Small intestine (tissue), 7 donors: Measurements from ENCODE around the gene CR1L. TPM values are rescaled to one million over a fixed set of nuclear protein-coding genes. Genes with fewer than 3 reads are reported as not detected.
A peak's percentile ranks its signal among the peaks of the same experiment; 100 is the strongest.
"Not testable (repeated sequence)": the region's sequence is repeated elsewhere in the genome, so short reads cannot be mapped to it uniquely, and the experiment has no call there.

Experiments used
- DNase-seq, 2 donors: peaks; one replicate each; pipeline versions ENCODE4 v3.0.0 to v3.0.0-alpha.2; 2013
- FAIRE-seq: peaks from 2 replicates; lab custom pipeline; 2012; peaks lifted over from hg19 to GRCh38; lab: Jason Lieb, UNC
- H3K27ac ChIP-seq, 3 donors: one replicate each; pipeline ENCODE4 v1.5.1; 2013; ENCODE audit warnings: low read length in 2 of 3, mild to moderate bottlenecking in 2 of 3, control low read depth in 1 of 3, inconsistent platforms in 1 of 3, low read depth in 1 of 3, moderate library complexity in 1 of 3
- H3K27me3 ChIP-seq, 3 donors: one replicate each; pipeline ENCODE4 v1.6.1; 2013; ENCODE audit warnings: low read length in 3 of 3, inconsistent platforms in 1 of 3; ENCODE audit not compliant: control insufficient read depth in 3 of 3, insufficient read depth in 3 of 3
- H3K36me3 ChIP-seq, 3 donors: one replicate each; pipeline ENCODE4 v1.6.1; 2013; ENCODE audit warnings: low read length in 3 of 3, inconsistent platforms in 1 of 3, low read depth in 1 of 3, mild to moderate bottlenecking in 1 of 3, moderate library complexity in 1 of 3; ENCODE audit not compliant: control insufficient read depth in 3 of 3, insufficient read depth in 2 of 3
- H3K4me1 ChIP-seq, 3 donors: one replicate each; pipeline ENCODE4 v1.6.1; 2013; ENCODE audit warnings: low read length in 2 of 3, inconsistent platforms in 1 of 3, low read depth in 1 of 3, mild to moderate bottlenecking in 1 of 3, moderate library complexity in 1 of 3; ENCODE audit not compliant: control insufficient read depth in 3 of 3, insufficient read depth in 2 of 3
- H3K4me3 ChIP-seq, 3 donors: one replicate each; pipeline ENCODE4 v1.5.1; 2013; ENCODE audit warnings: low read length in 3 of 3, control low read depth in 1 of 3, inconsistent platforms in 1 of 3, low read depth in 1 of 3, mild to moderate bottlenecking in 1 of 3, moderate library complexity in 1 of 3
- H3K9me3 ChIP-seq, 2 donors: one replicate each; pipeline ENCODE4 v1.6.1; 2013; ENCODE audit warnings: low read depth in 1 of 2, low read length in 1 of 2; ENCODE audit not compliant: control insufficient read depth in 2 of 2, insufficient read depth in 1 of 2
- WGBS, 3 donors: extraction: QIAGEN DNeasy Blood & Tissue Kit; methylation state at CpG; one replicate each; pipeline ENCODE4 v1.1.7; 2013; 5-methylcytosine and 5-hydroxymethylcytosine counted together
- polyA plus RNA-seq, 4 donors: library from polyadenylated mRNA; stranded (reverse) in 3 of 4; unstranded in 1 of 4; fragments of 200-250 nt in 3 of 4; fragments of 120-200 nt in 1 of 4; gene quantifications; one replicate each; pipeline versions ENCODE4 v1.2.1 to v1.2.3, GENCODE V29; 2013
- donor health status: healthy with polysubstance abuse.
- donor health status: control.
- donor health status: control.
- donor health status: Bipolar disorder and iron deficiency.
- donor health status: healthy.

CR1L gene
- polyA plus RNA-seq, 4 donors, result 0.19 TPM; not detected in 3

GRCh38 chr1:207659545-207660153 lies 14.7 kb downstream of the CR1L start:
- peak in 1 of 2 donors; percentile 66 for DNase-seq
- no peak overlapping the region for H3K4me3 ChIP-seq
- H3K9me3 ChIP-seq, result peaks cover 0 to 5% of the 10 kb centered on the region in 2 donors
- H3K27ac ChIP-seq, result no peak overlapping the region
- H3K27me3 ChIP-seq, result no peaks in the 10 kb centered on the region
- H3K4me1 ChIP-seq, result no peaks in the 10 kb centered on the region
- FAIRE-seq, result no peak
- 33 to 61% (median 46%) methylated on average over 10 of the region's 10 CpGs for WGBS, 3 donors
- no peaks in the 10 kb centered on the region for H3K36me3 ChIP-seq

DNA sequence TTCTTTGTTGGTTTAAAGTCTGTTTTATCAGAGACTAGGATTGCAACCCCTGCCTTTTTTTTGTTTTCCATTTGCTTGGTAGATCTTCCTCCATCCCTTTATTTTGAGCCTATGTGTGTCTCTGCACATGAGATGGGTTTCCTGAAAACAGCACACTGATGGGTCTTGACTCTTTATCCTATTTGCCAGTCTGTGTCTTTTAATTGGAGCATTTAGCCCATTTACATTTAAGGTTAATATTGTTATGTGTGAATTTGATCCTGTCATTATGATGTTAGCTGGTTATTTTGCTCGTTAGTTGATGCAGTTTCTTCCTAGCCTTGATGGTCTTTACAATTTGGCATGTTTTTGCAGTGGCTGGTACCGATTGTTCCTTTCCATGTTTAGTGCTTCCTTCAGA lies 16.5 kb downstream of the CR1L start:
- DNase-seq, result not testable (repeated sequence)
- 86 to 100% (median 100%) methylated on average over 1 of the region's 2 CpGs for WGBS, 3 donors

GRCh38 chr1:207666342-207666741 lies 21.4 kb downstream of the CR1L start:
- Histone ChIP-seq H3K9me3 (no peaks in the 10 kb centered on the region), H3K27ac (no peak overlapping the region), H3K36me3 (no peaks in the 10 kb centered on the region), H3K4me3 (no peak overlapping the region), H3K4me1 (peaks cover 0 to 3% (median 0%) of the 10 kb centered on the region in 3 donors), H3K27me3 (peaks cover 3 to 30% (median 9%) of the 10 kb centered on the region in 3 donors)
- no peak for FAIRE-seq
- DNase-seq, result no peak
- WGBS, 3 donors, result 91 to 95% (median 92%) methylated on average over 1 of the region's 1 CpG

More for the DNA sequence above, 16.5 kb downstream of the CR1L start:
- H3K4me3 ChIP-seq, FAIRE-seq, H3K27ac ChIP-seq, H3K4me1 ChIP-seq, H3K36me3 ChIP-seq, H3K9me3 ChIP-seq, H3K27me3 ChIP-seq: not testable (repeated sequence)

GRCh38 chr1:207669528-207670009 lies 24.6 kb downstream of the CR1L start:
- no peaks in the 10 kb centered on the region for H3K36me3 ChIP-seq
- 7 to 8% (median 8%) methylated on average over 39 to 44 of the region's 44 CpGs for WGBS, 3 donors
- H3K4me1 ChIP-seq, result peaks cover 0 to 3% (median 0%) of the 10 kb centered on the region in 3 donors
- H3K4me3 ChIP-seq, result no peak overlapping the region
- H3K27me3 ChIP-seq, result peaks cover 3 to 37% (median 9%) of the 10 kb centered on the region in 3 donors
- DNase-seq, result no peak
- no peak overlapping the region for H3K27ac ChIP-seq
- no peaks in the 10 kb centered on the region for H3K9me3 ChIP-seq
- no peak for FAIRE-seq

- 70 to 75% (median 71%) methylated on average over 3 of the region's 3 CpGs for WGBS, 3 donors
- Histone ChIP-seq H3K4me3 (no peak overlapping the region), H3K36me3 (no peaks in the 10 kb centered on the region), H3K27ac (no peak overlapping the region), H3K27me3 (peaks cover 5 to 37% (median 9%) of the 10 kb centered on the region in 3 donors), H3K4me1 (peaks cover 0 to 3% (median 0%) of the 10 kb centered on the region in 3 donors), H3K9me3 (no peaks in the 10 kb centered on the region)
- FAIRE-seq (no peak), DNase-seq (no peak)
These were observed 25.3 kb downstream of the CR1L start for GRCh38 chr1:207670192-207670591.

DNA sequence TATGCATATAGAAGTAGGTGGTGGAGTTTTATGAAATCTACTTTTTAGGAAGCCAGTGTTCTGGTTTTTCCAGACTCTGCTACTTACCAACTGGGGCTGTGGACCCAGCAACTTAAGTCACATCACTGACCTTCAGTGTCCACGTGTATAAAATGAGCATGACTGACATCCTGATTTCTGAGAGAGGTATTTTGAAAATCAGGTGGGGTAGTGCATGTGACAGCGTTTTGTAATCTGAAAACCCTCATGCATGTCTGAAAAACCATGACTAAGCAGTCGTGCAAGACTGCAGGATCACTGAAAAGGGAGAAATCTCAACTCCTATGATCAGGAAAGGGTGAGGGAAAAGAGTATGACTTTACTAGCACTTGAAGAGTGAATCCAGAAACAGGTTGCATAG lies 26.1 kb downstream of the CR1L start:
- H3K36me3 ChIP-seq, result no peaks in the 10 kb centered on the region
- FAIRE-seq (no peak), DNase-seq (no peak)
- H3K9me3 ChIP-seq, result no peaks in the 10 kb centered on the region
- 19 to 38% (median 26%) methylated on average over 3 of the region's 3 CpGs for WGBS, 3 donors
- peaks cover 0 to 3% (median 0%) of the 10 kb centered on the region in 3 donors for H3K4me1 ChIP-seq
- no peak overlapping the region for H3K4me3 ChIP-seq
- no peak overlapping the region for H3K27ac ChIP-seq
- peaks cover 6 to 37% (median 9%) of the 10 kb centered on the region in 3 donors for H3K27me3 ChIP-seq

DNA sequence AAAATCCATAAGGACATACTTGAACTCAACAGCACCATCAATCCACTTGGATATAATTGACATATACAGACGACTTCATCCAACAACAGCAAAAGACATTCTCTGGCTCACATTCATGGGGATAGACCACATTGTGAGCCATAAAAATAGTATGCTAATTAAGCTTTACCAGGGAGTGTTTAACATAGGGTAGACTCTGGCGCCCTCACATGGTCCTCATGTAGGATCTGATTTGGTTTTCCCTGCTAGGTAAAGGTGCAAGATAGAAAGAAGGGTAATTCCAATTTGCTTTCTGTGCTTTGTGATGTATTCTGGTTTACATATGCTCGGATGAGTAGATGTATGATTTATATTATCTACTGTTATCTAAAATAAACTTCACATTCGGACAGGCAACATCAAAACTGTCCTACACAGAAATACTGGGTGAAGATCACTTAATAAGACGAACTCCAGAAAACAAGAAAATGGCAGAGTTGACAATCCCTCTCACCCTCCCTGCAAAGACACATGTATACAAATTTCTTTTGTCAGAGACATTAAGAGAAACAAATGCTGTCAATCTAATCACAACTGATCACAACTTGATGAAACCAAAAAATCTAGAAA lies 27.7 kb downstream of the CR1L start:
- DNase-seq (peak; percentile 63 to 77), FAIRE-seq (no peak)
- Histone ChIP-seq H3K27me3 (peaks cover 6 to 32% (median 9%) of the 10 kb centered on the region in 3 donors), H3K27ac (no peak overlapping the region), H3K36me3 (no peaks in the 10 kb centered on the region), H3K9me3 (no peaks in the 10 kb centered on the region), H3K4me1 (peaks cover 0 to 3% (median 0%) of the 10 kb centered on the region in 3 donors), H3K4me3 (no peak overlapping the region)
- 23 to 25% (median 24%) methylated on average over 5 of the region's 5 CpGs for WGBS, 3 donors

DNA sequence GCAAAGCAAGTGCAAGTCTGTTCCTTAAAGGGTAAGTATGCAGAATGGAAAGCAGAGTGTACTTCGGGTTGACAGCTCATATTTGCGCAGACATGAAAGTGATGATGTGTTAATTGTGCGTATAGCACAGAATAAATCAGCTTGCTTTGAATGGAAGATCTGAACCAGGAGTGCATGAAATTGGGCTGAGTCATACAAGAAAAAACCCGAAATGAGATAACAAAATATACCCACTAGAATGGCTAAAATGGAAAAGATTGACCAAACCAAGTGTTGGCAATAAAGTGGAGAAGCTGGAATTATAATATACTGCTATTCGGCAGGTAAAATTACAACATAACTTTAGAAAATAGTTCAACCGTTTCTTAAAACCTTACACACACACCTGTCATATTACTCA lies 28.5 kb downstream of the CR1L start:
- WGBS, 3 donors, result 60 to 70% (median 64%) methylated on average over 6 of the region's 6 CpGs
- H3K4me3 ChIP-seq, result no peak overlapping the region
- FAIRE-seq, result no peak
- no peak overlapping the region for H3K27ac ChIP-seq
- peaks cover 0 to 3% (median 0%) of the 10 kb centered on the region in 3 donors for H3K4me1 ChIP-seq
- no peaks in the 10 kb centered on the region for H3K36me3 ChIP-seq
- DNase-seq, result no peak
- peaks cover 6 to 30% (median 9%) of the 10 kb centered on the region in 3 donors for H3K27me3 ChIP-seq
- no peaks in the 10 kb centered on the region for H3K9me3 ChIP-seq
